Gastroesophageal sphincter (tissue), 3 donors: Measurements from ENCODE around the gene BIVM.

Experiments used
- POLR2A ChIP-seq, 2 donors: fragments of 450-650 bp; IDR thresholded peaks; one replicate each; pipeline ENCODE4 v1.6.1; 2017; ENCODE audit warnings: antibody characterized with exemption in 2 of 2, mild to moderate bottlenecking in 2 of 2, moderate library complexity in 1 of 2
- TF ChIP-seq, protein P1 (sequence below), 4 experiments: fragments of 200-600 bp in 2 of 4; fragments of 450-650 bp in 2 of 4; sonication (generic) in 1 of 4; IDR thresholded peaks; one replicate each; pipeline ENCODE4 v1.5.1; 2017 to 2019; ENCODE audit warnings: antibody characterized with exemption in 4 of 4, mild to moderate bottlenecking in 2 of 4, moderate library complexity in 2 of 4

GRCh38 chr13:102776271-102776670 is 22.6 kb upstream of the BIVM start:
- TF ChIP-seq, protein P1, sequence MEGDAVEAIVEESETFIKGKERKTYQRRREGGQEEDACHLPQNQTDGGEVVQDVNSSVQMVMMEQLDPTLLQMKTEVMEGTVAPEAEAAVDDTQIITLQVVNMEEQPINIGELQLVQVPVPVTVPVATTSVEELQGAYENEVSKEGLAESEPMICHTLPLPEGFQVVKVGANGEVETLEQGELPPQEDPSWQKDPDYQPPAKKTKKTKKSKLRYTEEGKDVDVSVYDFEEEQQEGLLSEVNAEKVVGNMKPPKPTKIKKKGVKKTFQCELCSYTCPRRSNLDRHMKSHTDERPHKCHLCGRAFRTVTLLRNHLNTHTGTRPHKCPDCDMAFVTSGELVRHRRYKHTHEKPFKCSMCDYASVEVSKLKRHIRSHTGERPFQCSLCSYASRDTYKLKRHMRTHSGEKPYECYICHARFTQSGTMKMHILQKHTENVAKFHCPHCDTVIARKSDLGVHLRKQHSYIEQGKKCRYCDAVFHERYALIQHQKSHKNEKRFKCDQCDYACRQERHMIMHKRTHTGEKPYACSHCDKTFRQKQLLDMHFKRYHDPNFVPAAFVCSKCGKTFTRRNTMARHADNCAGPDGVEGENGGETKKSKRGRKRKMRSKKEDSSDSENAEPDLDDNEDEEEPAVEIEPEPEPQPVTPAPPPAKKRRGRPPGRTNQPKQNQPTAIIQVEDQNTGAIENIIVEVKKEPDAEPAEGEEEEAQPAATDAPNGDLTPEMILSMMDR (IDR thresholded peaks at IDR 0.05), result no peak
- TF ChIP-seq POLR2A (IDR thresholded peaks at IDR 0.05), result no peak
